Mesothelial cell of epicardium (in vitro differentiated cells): ENCODE results near the gene LDAF1. TPM values are rescaled to one million over a fixed set of nuclear protein-coding genes. Genes with fewer than 3 reads are reported as not detected.

Experiments used
- DNase-seq, 2 experiments: peaks; one replicate each; pipeline ENCODE4 v3.0.0; 2021; ENCODE audit warnings: low spot score in 2 of 2; ENCODE audit not compliant: unreplicated experiment in 2 of 2
- H3K27ac Mint-ChIP-seq: 2 replicates; pipeline ENCODE4 v1.8.0; 2021; ENCODE audit warnings: mixed read lengths
- H3K27me3 Mint-ChIP-seq: 2 replicates; pipeline ENCODE4 v1.8.0; 2021; ENCODE audit warnings: low read depth, mixed read lengths
- H3K36me3 Mint-ChIP-seq: 2 replicates; pipeline ENCODE4 v1.8.0; 2021; ENCODE audit warnings: mixed read lengths
- H3K4me1 Mint-ChIP-seq: 2 replicates; pipeline ENCODE4 v1.8.0; 2021; ENCODE audit warnings: mixed read lengths
- H3K4me3 Mint-ChIP-seq: 2 replicates; pipeline ENCODE4 v1.8.0; 2021; ENCODE audit warnings: mild to moderate bottlenecking, moderate library complexity, mixed read lengths
- H3K9me3 Mint-ChIP-seq: 2 replicates; pipeline ENCODE4 v1.8.0; 2021; ENCODE audit warnings: mixed read lengths
- CTCF ChIP-seq: fragments of 200-600 bp; sonication (generic); IDR thresholded peaks from one replicate; pipeline ENCODE4 v1.5.0; 2021; ENCODE audit warnings: antibody characterized with exemption; ENCODE audit not compliant: unreplicated experiment
- total RNA-seq: library from RNA; stranded (reverse); gene quantifications from 3 replicates; pipeline ENCODE4 v1.2.1, GENCODE V29; 2021

LDAF1 gene
- total RNA-seq, 1 donor from 2014 or later, result 22.0 TPM

GRCh38 chr16:21197112-21197511 lies 38.6 kb downstream of the LDAF1 start:
- TF ChIP-seq CTCF, result no peak
- H3K4me1 Mint-ChIP-seq, result no peaks in the 10 kb centered on the region
- no peak overlapping the region for H3K4me3 Mint-ChIP-seq
- H3K27me3 Mint-ChIP-seq, result peaks cover 6% of the 10 kb centered on the region
- no peak for DNase-seq
- H3K9me3 Mint-ChIP-seq, result no peaks in the 10 kb centered on the region
- no peaks in the 10 kb centered on the region for H3K36me3 Mint-ChIP-seq
- no peak overlapping the region for H3K27ac Mint-ChIP-seq

GRCh38 chr16:21197621-21198020 lies 39.1 kb downstream of the LDAF1 start:
- no peaks in the 10 kb centered on the region for H3K4me1 Mint-ChIP-seq
- H3K27me3 Mint-ChIP-seq, result peaks cover 6% of the 10 kb centered on the region
- no peaks in the 10 kb centered on the region for H3K36me3 Mint-ChIP-seq
- H3K4me3 Mint-ChIP-seq, result no peak overlapping the region
- DNase-seq, result no peak
- no peaks in the 10 kb centered on the region for H3K9me3 Mint-ChIP-seq
- no peak overlapping the region for H3K27ac Mint-ChIP-seq
- no peak for TF ChIP-seq CTCF

GRCh38 chr16:21199607-21200218 lies 41.2 kb downstream of the LDAF1 start:
- H3K36me3 Mint-ChIP-seq, result no peaks in the 10 kb centered on the region
- H3K27me3 Mint-ChIP-seq, result peaks cover 1% of the 10 kb centered on the region
- H3K9me3 Mint-ChIP-seq, result no peaks in the 10 kb centered on the region
- H3K4me1 Mint-ChIP-seq, result peaks cover 5% of the 10 kb centered on the region
- H3K4me3 Mint-ChIP-seq, result no peak overlapping the region
- DNase-seq, result no peak
- H3K27ac Mint-ChIP-seq, result no peak overlapping the region
- no peak for TF ChIP-seq CTCF

GRCh38 chr16:21203155-21203797 lies 44.8 kb downstream of the LDAF1 start:
- Mint-ChIP-seq H3K4me1 (peaks cover 5% of the 10 kb centered on the region), H3K36me3 (no peaks in the 10 kb centered on the region), H3K9me3 (peaks cover 3% of the 10 kb centered on the region), H3K4me3 (no peak overlapping the region), H3K27me3 (no peaks in the 10 kb centered on the region), H3K27ac (no peak overlapping the region)
- no peak for TF ChIP-seq CTCF
- DNase-seq, result no peak

- no peak for DNase-seq
- no peak for TF ChIP-seq CTCF
- no peak overlapping the region for H3K4me3 Mint-ChIP-seq
- H3K9me3 Mint-ChIP-seq, result peaks cover 3% of the 10 kb centered on the region
- no peak overlapping the region for H3K27ac Mint-ChIP-seq
- H3K4me1 Mint-ChIP-seq, result peaks cover 5% of the 10 kb centered on the region
- H3K36me3 Mint-ChIP-seq, result no peaks in the 10 kb centered on the region
- H3K27me3 Mint-ChIP-seq, result no peaks in the 10 kb centered on the region
Observed at GRCh38 chr16:21205303-21205702, 46.8 kb downstream of the LDAF1 start.
